ENCODE measurements around the gene PARD6B. TPM values are rescaled to one million over a fixed set of nuclear protein-coding genes. Genes with fewer than 3 reads are reported as not detected.

PARD6B gene
- total and polyA plus RNA-seq, 2 donors (not counting 1 experiment from before 2014, with no cell fraction given): 0.91 to 6.0 TPM

DNA sequence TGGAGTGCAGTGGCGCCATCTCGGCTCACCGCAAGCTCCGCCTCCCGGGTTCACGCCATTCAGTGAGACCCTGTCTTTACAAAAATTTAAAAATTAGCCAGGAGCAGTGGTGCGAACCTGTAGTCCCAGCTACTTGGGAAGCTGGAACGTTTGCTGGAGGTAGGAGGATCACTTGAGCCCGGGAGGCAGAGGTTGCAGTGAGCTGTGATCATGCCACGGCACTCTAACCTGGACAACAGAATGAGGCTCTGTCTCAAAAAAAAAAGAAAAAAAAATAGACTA, 5.7 kb upstream of the PARD6B start:
- Histone ChIP-seq H3K27me3 (replicated peaks in 1 of 4; ENCODE audit: control extremely low read depth in 1 of 4, control insufficient read depth in 3 of 4, insufficient read depth in 4 of 4, low read length in 3 of 4) (no peaks in the 10 kb centered on the region), H3K36me3 (replicated peaks in 1 of 2; ENCODE audit: control extremely low read depth in 1 of 2, control insufficient read depth in 1 of 2, extremely low read depth in 1 of 2, insufficient read depth in 2 of 2, low read length in 1 of 2) (no peaks in the 10 kb centered on the region), H2AFZ (ENCODE audit: insufficient read depth, low read depth, low read length, poor library complexity, severe bottlenecking) (no peak overlapping the region), H4K20me1 (ENCODE audit: control insufficient read depth, insufficient read depth, low read length, poor library complexity, severe bottlenecking) (no peaks in the 10 kb centered on the region), H3K27ac (ENCODE audit: low read length in 2 of 2) (no peak overlapping the region), H3K9ac (ENCODE audit: low read length) (no peak overlapping the region), H3K4me1 (ENCODE audit: control insufficient read depth in 2 of 2, insufficient read depth in 2 of 2, low read length in 2 of 2) (peaks cover 6% of the 10 kb centered on the region in 2 donors), H3K9me3 (ENCODE audit: control extremely low read depth in 1 of 3, control insufficient read depth in 2 of 3, insufficient read depth in 1 of 3, low read length in 2 of 3) (no peaks in the 10 kb centered on the region), H3K79me2 (ENCODE audit: control insufficient read depth, insufficient read depth, low read length) (no peaks in the 10 kb centered on the region), H3K4me3 (ENCODE audit: control extremely low read depth in 1 of 5, extremely low read depth in 1 of 5, insufficient read depth in 1 of 5, low read depth in 2 of 5, low read length in 4 of 5) (no peak overlapping the region), H3K4me2 (replicated peaks; ENCODE audit: low read depth, low read length, poor library complexity, severe bottlenecking) (no peak overlapping the region)
- ChIA-PET CTCF (interaction anchor here (0.7 kb wide), 1 partner anchor 149 kb away, joined by 3 read pairs; no protein-coding TSS in a partner anchor), POLR2A (no interaction called here)
- intact Hi-C loops (cut with micrococcal nuclease): no loop called here
- Mint-ChIP-seq H3K27me3 (peaks cover 7% of the 10 kb centered on the region), H3K9me3 (ENCODE audit: insufficient read depth) (no peaks in the 10 kb centered on the region), H3K4me1 (peaks cover 4% of the 10 kb centered on the region), H3K27ac (no peak overlapping the region), H3K4me3 (no peak overlapping the region)
- no peak for DNase-seq
- WGBS (ENCODE audit: insufficient coverage): 90% methylated on average over 6 of the region's 10 CpGs
- TF ChIP-seq EZH2 (IDR thresholded peaks at IDR 0.05; ENCODE audit: borderline replicate concordance, insufficient read depth, low read depth, low read length, poor library complexity, severe bottlenecking): no peak
- TF ChIP-seq CTCF (IDR thresholded peaks at IDR 0.05): no peak
- ATAC-seq (ENCODE audit: low read depth): no peak

- H3K4me3 ChIP-seq (ENCODE audit: control extremely low read depth in 1 of 5, extremely low read depth in 1 of 5, insufficient read depth in 1 of 5, low read depth in 2 of 5, low read length in 4 of 5): no peak overlapping the region
- Mint-ChIP-seq H3K4me1 (peaks cover 9% of the 10 kb centered on the region), H3K27ac (no peak overlapping the region), H3K9me3 (ENCODE audit: insufficient read depth) (no peaks in the 10 kb centered on the region), H3K27me3 (peaks cover 7% of the 10 kb centered on the region), H3K4me3 (no peak overlapping the region)
- DNase-seq (no peak), ATAC-seq (ENCODE audit: low read depth) (no peak)
- H3K79me2 ChIP-seq (ENCODE audit: control insufficient read depth, insufficient read depth, low read length): peaks cover 3% of the 10 kb centered on the region
- intact Hi-C loops (cut with micrococcal nuclease): no loop called here
- no peaks in the 10 kb centered on the region for H3K36me3 ChIP-seq (replicated peaks in 1 of 2; ENCODE audit: control extremely low read depth in 1 of 2, control insufficient read depth in 1 of 2, extremely low read depth in 1 of 2, insufficient read depth in 2 of 2, low read length in 1 of 2)
- ChIA-PET CTCF (interaction anchor here (0.6 to 1.4 kb wide), 2 partner anchors 22 to 155 kb away, joined by 3 to 6 read pairs; no protein-coding TSS in a partner anchor), POLR2A (no interaction called here)
- no peak overlapping the region for H3K27ac ChIP-seq (ENCODE audit: low read length in 2 of 2)
- peaks cover 9 to 10% of the 10 kb centered on the region in 2 donors for H3K4me1 ChIP-seq (ENCODE audit: control insufficient read depth in 2 of 2, insufficient read depth in 2 of 2, low read length in 2 of 2)
- no peaks in the 10 kb centered on the region for H3K27me3 ChIP-seq (replicated peaks in 1 of 4; ENCODE audit: control extremely low read depth in 1 of 4, control insufficient read depth in 3 of 4, insufficient read depth in 4 of 4, low read length in 3 of 4)
- H3K4me2 ChIP-seq (replicated peaks; ENCODE audit: low read depth, low read length, poor library complexity, severe bottlenecking): no peak overlapping the region
- H2AFZ ChIP-seq (ENCODE audit: insufficient read depth, low read depth, low read length, poor library complexity, severe bottlenecking): no peak overlapping the region
- H3K9ac ChIP-seq (ENCODE audit: low read length): no peak overlapping the region
- no CpG with 5 or more reads among the region's 4 CpGs for WGBS (ENCODE audit: insufficient coverage)
- no peaks in the 10 kb centered on the region for H4K20me1 ChIP-seq (ENCODE audit: control insufficient read depth, insufficient read depth, low read length, poor library complexity, severe bottlenecking)
- no peak for TF ChIP-seq CTCF (IDR thresholded peaks at IDR 0.05)
- no peak for TF ChIP-seq EZH2 (IDR thresholded peaks at IDR 0.05; ENCODE audit: borderline replicate concordance, insufficient read depth, low read depth, low read length, poor library complexity, severe bottlenecking)
- H3K9me3 ChIP-seq (ENCODE audit: control extremely low read depth in 1 of 3, control insufficient read depth in 2 of 3, insufficient read depth in 1 of 3, low read length in 2 of 3): no peaks in the 10 kb centered on the region
These were observed 4.2 kb upstream of the PARD6B start for GRCh38 chr20:50726955-50727791.
